Stimulated activated CD8-positive, alpha-beta memory T cell treated with anti-CD3 and anti-CD28 coated beads, Interleukin-7, amount 100 ng/mL, for 4 hours (primary cell): ENCODE results near the gene GLIPR2.
A peak's percentile ranks its signal among the peaks of the same experiment; 100 is the strongest.
"Not testable (repeated sequence)": the region's sequence is repeated elsewhere in the genome, so short reads cannot be mapped to it uniquely, and the experiment has no call there.

ENCODE experiments used
- DNase-seq, 2 donors: peaks; one replicate each; pipeline ENCODE4 v3.0.0-alpha.2; 2020; ENCODE audit warnings: low read depth in 2 of 2

The GLIPR2 gene

GRCh38 chr9:36163786-36164170 is 27.2 kb downstream of the GLIPR2 start:
- no peak for DNase-seq

GRCh38 chr9:36164372-36164771 is 27.8 kb downstream of the GLIPR2 start:
- DNase-seq, result no peak

GRCh38 chr9:36164989-36165388 is 28.5 kb downstream of the GLIPR2 start:
- DNase-seq, result no peak

GRCh38 chr9:36165826-36166167 is 29.3 kb downstream of the GLIPR2 start:
- no peak for DNase-seq

GRCh38 chr9:36166168-36166927 is 29.8 kb downstream of the GLIPR2 start:
- peak; percentile 51 to 74 for DNase-seq

GRCh38 chr9:36169166-36169565 is 32.6 kb downstream of the GLIPR2 start, which contains the start of gene CCIN:
CCIN (plus strand) TSS chr9:36169388; CDS start chr9:36169503, 115 bp downstream.
- DNase-seq, result no peak

GRCh38 chr9:36169708-36170107 is 33.2 kb downstream of the GLIPR2 start:
- DNase-seq, result no peak

- DNase-seq, result no peak
Measured at GRCh38 chr9:36170531-36170930, 34.0 kb downstream of the GLIPR2 start.

GRCh38 chr9:36173861-36174260 is 37.3 kb downstream of the GLIPR2 start:
- DNase-seq, result no peak

GRCh38 chr9:36174271-36174670 is 37.7 kb downstream of the GLIPR2 start:
- no peak for DNase-seq

- no peak for DNase-seq
Measured at GRCh38 chr9:36174731-36175130, 38.2 kb downstream of the GLIPR2 start.

GRCh38 chr9:36175209-36175608 is 38.7 kb downstream of the GLIPR2 start:
- not testable (repeated sequence) for DNase-seq

GRCh38 chr9:36176496-36176895 is 40.0 kb downstream of the GLIPR2 start:
- not testable (repeated sequence) for DNase-seq

- DNase-seq, result no peak
Measured at GRCh38 chr9:36177571-36177970, 41.0 kb downstream of the GLIPR2 start.

GRCh38 chr9:36180243-36180642 is 43.7 kb downstream of the GLIPR2 start:
- DNase-seq, result not testable (repeated sequence)

GRCh38 chr9:36187414-36187813 is 50.9 kb downstream of the GLIPR2 start:
- no peak for DNase-seq

GRCh38 chr9:36188212-36188611 is 51.7 kb downstream of the GLIPR2 start:
- no peak for DNase-seq

- DNase-seq, result no peak
Measured at GRCh38 chr9:36189976-36190375, 53.4 kb downstream of the GLIPR2 start.

- peak; percentile 91 to 94 for DNase-seq
Measured at GRCh38 chr9:36190388-36191289, 54.1 kb downstream of the GLIPR2 start, which contains the start of gene CLTA. CLTA (plus strand) TSS chr9:36190921; CDS start chr9:36191057, 136 bp downstream.

GRCh38 chr9:36191290-36191645 is 54.7 kb downstream of the GLIPR2 start:
- DNase-seq, result peak in 1 of 2 donors; percentile 33

- no peak for DNase-seq
Measured at GRCh38 chr9:36191686-36192085, 55.2 kb downstream of the GLIPR2 start.

- no peak for DNase-seq
Measured at GRCh38 chr9:36192196-36192595, 55.7 kb downstream of the GLIPR2 start.

- no peak for DNase-seq
Measured at GRCh38 chr9:36193023-36193422, 56.5 kb downstream of the GLIPR2 start.
